IMR-90 (cell line): ENCODE measurements around the gene CCNA2. TPM values are rescaled to one million over a fixed set of nuclear protein-coding genes. Genes with fewer than 3 reads are reported as not detected.

Source experiments
- ATAC-seq: fragments of 200-7000 bp; cut with Tn5 transposase; 2 replicates; pipeline ENCODE4 v1.9.1; 2020; ENCODE audit warnings: low read depth, mild to moderate bottlenecking, moderate library complexity
- BruUV-seq: library from RNA; stranded (reverse); fragments of 400-500 nt; replicated peaks from 2 replicates; lab custom pipeline; 2021; lab: Mats Ljungman, UMichigan
- CTCF ChIA-PET: fragments of 300-600 bp; formaldehyde crosslinking; extraction: SDS; loops from one replicate; lab custom pipeline; 2021; ENCODE audit warnings: antibody characterized with exemption; lab: Yijun Ruan, JAX
- POLR2A ChIA-PET: fragments of 300-600 bp; sonication (Branson Sonifier 250); formaldehyde crosslinking; loops from one replicate; lab custom pipeline; 2022; ENCODE audit warnings: antibody characterized with exemption; ENCODE audit not compliant: unreplicated experiment; lab: Charles Lee
- DNase-seq: peaks from one replicate; pipeline ENCODE4 v3.0.0; 2013
- H2AFZ ChIP-seq: replicated peaks from 2 replicates; pipeline ENCODE3; 2013; ENCODE audit warnings: low read length, mild to moderate bottlenecking; ENCODE audit not compliant: poor library complexity
- H2AK5ac ChIP-seq: 2 replicates; pipeline ENCODE4 v1.6.1; 2013; ENCODE audit warnings: low read depth, low read length, inconsistent platforms
- H2AK9ac ChIP-seq: replicated peaks from 2 replicates; pipeline ENCODE3; 2013; ENCODE audit warnings: mild to moderate bottlenecking, low read depth, low read length, moderate library complexity; ENCODE audit not compliant: poor library complexity
- H2BK120ac ChIP-seq: 2 replicates; pipeline ENCODE4 v1.6.1; 2013; ENCODE audit warnings: low read depth, low read length, inconsistent platforms
- H2BK15ac ChIP-seq: 3 replicates; pipeline ENCODE4 v1.6.1; 2013; ENCODE audit warnings: low read depth, low read length, inconsistent platforms
- H2BK20ac ChIP-seq: 2 replicates; pipeline ENCODE4 v1.6.1; 2013; ENCODE audit warnings: low read depth, mild to moderate bottlenecking, inconsistent platforms, low read length, moderate library complexity
- H2BK5ac ChIP-seq: 2 replicates; pipeline ENCODE4 v1.6.1; 2013; ENCODE audit warnings: mild to moderate bottlenecking, low read depth, low read length, inconsistent platforms; ENCODE audit not compliant: poor library complexity, severe bottlenecking
- H3K14ac ChIP-seq: replicated peaks from 2 replicates; pipeline ENCODE4 v1.6.1; 2013; ENCODE audit warnings: low read depth, low read length, inconsistent platforms
- H3K18ac ChIP-seq: 2 replicates; pipeline ENCODE4 v1.6.1; 2013; ENCODE audit warnings: low read depth, low read length, control low read depth
- H3K23ac ChIP-seq: 2 replicates; pipeline ENCODE4 v1.6.1; 2013; ENCODE audit warnings: low read depth, low read length, inconsistent platforms
- H3K27ac ChIP-seq: 2 replicates; pipeline ENCODE4 v1.5.1; 2013; ENCODE audit warnings: mild to moderate bottlenecking, control low read depth, low read length; ENCODE audit not compliant: insufficient read depth
- H3K27me3 ChIP-seq: 2 replicates; pipeline ENCODE4 v1.6.1; 2013; ENCODE audit warnings: low read length; ENCODE audit not compliant: control insufficient read depth, insufficient read depth
- H3K36me3 ChIP-seq: 2 replicates; pipeline ENCODE4 v1.6.1; 2013; ENCODE audit warnings: low read length, mixed read lengths; ENCODE audit not compliant: control insufficient read depth, insufficient read depth
- H3K4ac ChIP-seq: 2 replicates; pipeline ENCODE4 v1.6.1; 2013; ENCODE audit warnings: low read depth, low read length, inconsistent platforms
- H3K4me1 ChIP-seq: 2 replicates; pipeline ENCODE4 v1.6.1; 2013; ENCODE audit warnings: low read length, mixed read lengths; ENCODE audit not compliant: control insufficient read depth, insufficient read depth
- H3K4me2 ChIP-seq: 2 replicates; pipeline ENCODE4 v1.6.1; 2013; ENCODE audit warnings: low read depth, mild to moderate bottlenecking, control low read depth, low read length, moderate library complexity
- H3K4me3 ChIP-seq: 2 replicates; pipeline ENCODE4 v1.5.1; 2013; ENCODE audit warnings: low read depth, mild to moderate bottlenecking, control low read depth, low read length, moderate library complexity; ENCODE audit not compliant: insufficient read depth
- H3K56ac ChIP-seq: 2 replicates; pipeline ENCODE4 v1.6.1; 2013; ENCODE audit warnings: low read length, inconsistent platforms; ENCODE audit not compliant: insufficient read depth; ENCODE audit errors: extremely low read depth
- H3K79me1 ChIP-seq, 2 experiments: 2 replicates each; pipeline ENCODE4 v1.6.1; 2013; ENCODE audit warnings: low read length in 2 of 2, inconsistent platforms in 1 of 2, low read depth in 1 of 2
- H3K9ac ChIP-seq: 2 replicates; pipeline ENCODE4 v1.6.1; 2013; ENCODE audit warnings: low read depth, low read length, control low read depth
- H3K9me1 ChIP-seq: 2 replicates; pipeline ENCODE4 v1.6.1; 2013; ENCODE audit warnings: low read length, inconsistent platforms; ENCODE audit not compliant: insufficient read depth
- H3K9me3 ChIP-seq: 2 replicates; pipeline ENCODE4 v1.6.1; 2013; ENCODE audit warnings: low read length; ENCODE audit not compliant: control insufficient read depth, insufficient read depth
- H4K20me1 ChIP-seq: 2 replicates; pipeline ENCODE4 v1.6.1; 2013; ENCODE audit warnings: low read length, inconsistent platforms; ENCODE audit not compliant: insufficient read depth
- H4K5ac ChIP-seq: 2 replicates; pipeline ENCODE4 v1.6.1; 2013; ENCODE audit warnings: mild to moderate bottlenecking, low read depth, low read length, control low read depth
- H4K8ac ChIP-seq, 2 experiments: 2 replicates each; pipeline ENCODE4 v1.6.1; 2013; ENCODE audit warnings: low read depth in 2 of 2, low read length in 2 of 2, control low read depth in 1 of 2, inconsistent platforms in 1 of 2
- H4K91ac ChIP-seq: 2 replicates; pipeline ENCODE4 v1.6.1; 2013; ENCODE audit warnings: low read depth, low read length, inconsistent platforms; ENCODE audit not compliant: insufficient read depth
- BHLHE40 ChIP-seq: fragments of 150-350 bp; IDR thresholded peaks from 2 replicates; pipeline ENCODE4 v1.6.1; 2016; ENCODE audit warnings: mild to moderate bottlenecking, low read depth, low read length
- CEBPB ChIP-seq: IDR thresholded peaks from 2 replicates; pipeline ENCODE4 v1.6.1; 2012; ENCODE audit warnings: low read depth, low read length, improper control_type of control experiment
- FOS ChIP-seq: fragments of 150-350 bp; IDR thresholded peaks from 2 replicates; pipeline ENCODE4 v1.6.1; 2016; ENCODE audit warnings: low read depth, low read length
- MAFK ChIP-seq: IDR thresholded peaks from 2 replicates; pipeline ENCODE4 v1.6.1; 2012; ENCODE audit warnings: low read depth, low read length, improper control_type of control experiment
- MAZ ChIP-seq: IDR thresholded peaks from 2 replicates; pipeline ENCODE4 v1.6.1; 2012; ENCODE audit warnings: low read depth, mild to moderate bottlenecking, low read length, improper control_type of control experiment, moderate library complexity, borderline replicate concordance
- MXI1 ChIP-seq: IDR thresholded peaks from 2 replicates; pipeline ENCODE4 v1.6.1; 2012; ENCODE audit warnings: low read depth, mild to moderate bottlenecking, low read length, moderate library complexity, borderline replicate concordance
- NFE2L2 ChIP-seq: fragments of 150-350 bp; IDR thresholded peaks from 2 replicates; pipeline ENCODE4 v1.6.1; 2016; ENCODE audit warnings: low read depth, mild to moderate bottlenecking, low read length
- POLR2A ChIP-seq: IDR thresholded peaks from 2 replicates; pipeline ENCODE4 v1.6.1; 2012; ENCODE audit warnings: mild to moderate bottlenecking, low read depth, low read length
- RAD21 ChIP-seq: IDR thresholded peaks from 2 replicates; pipeline ENCODE4 v1.6.1; 2012; ENCODE audit warnings: low read length, improper control_type of control experiment
- RCOR1 ChIP-seq: IDR thresholded peaks from 2 replicates; pipeline ENCODE4 v1.6.1; 2012; ENCODE audit warnings: mild to moderate bottlenecking, low read length, improper control_type of control experiment; ENCODE audit not compliant: insufficient replicate concordance
- WGBS, 2 experiments: methylation state at CpG; one replicate each; pipeline versions ENCODE4 v1.1.5 to v1.1.7; 2013; ENCODE audit warnings: missing lambda C conversion rate in 2 of 2; ENCODE audit not compliant: insufficient read length in 1 of 2; ENCODE audit errors: extremely low coverage in 2 of 2; 5-methylcytosine and 5-hydroxymethylcytosine counted together
- dilution Hi-C: fragments of 300-500 bp; cut with HindIII; formaldehyde crosslinking; loops from one replicate; pipeline ENCODE4 v1.14.3; 2018; ENCODE audit warnings: low sequenced_read_pairs; ENCODE audit not compliant: unreplicated experiment
- in situ Hi-C: fragments of 300-500 bp; cut with MboI; formaldehyde crosslinking; loops from 3 replicates; pipeline ENCODE4 v1.14.3; 2019; ENCODE audit warnings: low sequenced_read_pairs, inconsistent platforms, mixed read lengths
- intact Hi-C: fragments of 100-400 bp; cut with micrococcal nuclease; formaldehyde crosslinking; loops from 2 replicates; pipeline ENCODE4 v1.10.0; 2022
- polyA plus RNA-seq, 3 experiments: library from polyadenylated mRNA; depleted of rRNA; stranded (reverse); fragments of >200 nt; gene quantifications; 2 replicates each; pipeline ENCODE4 v1.2.3, GENCODE V29; 2012; ENCODE audit warnings: low replicate concordance in 1 of 3
- total RNA-seq: library from RNA; depleted of rRNA; stranded (reverse); fragments of >200 nt; gene quantifications from 2 replicates; pipeline ENCODE4 v1.2.3, GENCODE V29; 2012
- TF ChIP-seq, protein P1 (sequence below): conservative IDR thresholded peaks from 2 replicates; pipeline ENCODE4 v1.5.1; 2012; ENCODE audit warnings: mild to moderate bottlenecking, low read depth, low read length, improper control_type of control experiment

Gene CCNA2
- total and polyA plus RNA-seq, 2 of the 4 experiments (the other 2 are of a cell fraction) = 22.8 to 54.3 TPM

DNA sequence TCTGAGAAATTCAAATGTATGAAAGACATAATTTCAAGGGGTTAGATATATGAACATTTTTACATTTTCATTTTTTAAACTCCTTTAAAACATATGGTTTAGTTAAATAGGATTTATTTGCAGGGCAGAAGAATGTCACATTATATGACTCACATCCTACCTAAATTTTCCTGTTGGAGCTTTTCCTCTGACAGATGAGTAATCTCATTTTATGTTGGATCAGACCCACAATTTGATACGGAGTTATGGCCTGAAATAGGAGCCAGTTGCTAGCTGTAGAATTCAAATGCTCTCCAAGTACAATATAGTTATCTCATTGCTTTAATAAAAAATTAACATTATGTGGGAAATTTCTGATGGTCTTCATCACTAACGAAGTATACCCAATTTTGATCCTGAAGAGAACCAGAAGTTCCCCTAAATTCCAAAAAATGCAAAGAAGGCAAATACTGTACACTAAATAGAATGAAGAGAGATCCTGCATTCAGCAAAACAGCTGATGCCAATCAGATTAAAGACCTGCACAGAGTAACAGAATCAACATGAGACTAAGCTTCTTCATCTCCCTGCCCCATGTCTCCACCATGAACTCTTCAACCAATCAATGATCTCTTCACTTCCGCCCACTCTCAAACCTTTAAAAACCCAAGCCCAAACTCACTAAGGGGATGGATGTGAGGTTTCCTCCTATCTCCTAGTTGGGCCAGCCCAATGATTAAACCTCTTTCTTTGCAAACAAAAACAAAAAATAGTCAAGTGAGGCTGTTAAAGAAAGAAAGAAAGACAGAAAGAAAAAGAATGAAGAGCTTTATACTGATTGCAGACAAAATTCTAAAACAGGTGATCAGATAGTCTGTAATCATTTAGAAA, 33.5 kb downstream of the CCNA2 start:
- H3K4me3 ChIP-seq = no peak overlapping the region
- DNase-seq (peak; percentile 86), ATAC-seq (peak; percentile 10)
- H4K5ac ChIP-seq = peak overlapping the region; percentile 96; the same call in 1 of the 2 replicates
- peaks cover 0 to 20% of the 10 kb centered on the region in 2 experiments; a peak in 2 of 4 replicates for H3K79me1 ChIP-seq
- H3K36me3 ChIP-seq = no peaks in the 10 kb centered on the region
- no peaks in the 10 kb centered on the region for H3K27me3 ChIP-seq
- no peak overlapping the region for H2AK9ac ChIP-seq
- intact Hi-C loops = no loop called here
- TF ChIP-seq POLR2A = no peak
- TF ChIP-seq, protein P1, sequence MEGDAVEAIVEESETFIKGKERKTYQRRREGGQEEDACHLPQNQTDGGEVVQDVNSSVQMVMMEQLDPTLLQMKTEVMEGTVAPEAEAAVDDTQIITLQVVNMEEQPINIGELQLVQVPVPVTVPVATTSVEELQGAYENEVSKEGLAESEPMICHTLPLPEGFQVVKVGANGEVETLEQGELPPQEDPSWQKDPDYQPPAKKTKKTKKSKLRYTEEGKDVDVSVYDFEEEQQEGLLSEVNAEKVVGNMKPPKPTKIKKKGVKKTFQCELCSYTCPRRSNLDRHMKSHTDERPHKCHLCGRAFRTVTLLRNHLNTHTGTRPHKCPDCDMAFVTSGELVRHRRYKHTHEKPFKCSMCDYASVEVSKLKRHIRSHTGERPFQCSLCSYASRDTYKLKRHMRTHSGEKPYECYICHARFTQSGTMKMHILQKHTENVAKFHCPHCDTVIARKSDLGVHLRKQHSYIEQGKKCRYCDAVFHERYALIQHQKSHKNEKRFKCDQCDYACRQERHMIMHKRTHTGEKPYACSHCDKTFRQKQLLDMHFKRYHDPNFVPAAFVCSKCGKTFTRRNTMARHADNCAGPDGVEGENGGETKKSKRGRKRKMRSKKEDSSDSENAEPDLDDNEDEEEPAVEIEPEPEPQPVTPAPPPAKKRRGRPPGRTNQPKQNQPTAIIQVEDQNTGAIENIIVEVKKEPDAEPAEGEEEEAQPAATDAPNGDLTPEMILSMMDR = no peak
- 0 out of 2 replicates have a peak, but pooled peaks have one; percentile 4 for TF ChIP-seq BHLHE40
- TF ChIP-seq MAFK = no peak
- TF ChIP-seq MAZ = no peak
- no peak for TF ChIP-seq MXI1
- TF ChIP-seq RAD21 = no peak
- no peak for TF ChIP-seq CEBPB
- TF ChIP-seq NFE2L2 = no peak
- no peak for TF ChIP-seq RCOR1
- TF ChIP-seq FOS = peak; percentile 48; the same call in 1 of the 2 replicates
- peak overlapping the region; percentile 99 for H2BK120ac ChIP-seq
- H4K91ac ChIP-seq = peak overlapping the region; percentile 94
- H3K18ac ChIP-seq = peak overlapping the region; percentile 97; the same call in 1 of the 2 replicates
- H3K9me1 ChIP-seq = peaks cover 16% of the 10 kb centered on the region
- peak overlapping the region; percentile 83; the same call in 2 of the 3 replicates for H2BK15ac ChIP-seq
- peak overlapping the region; percentile 98 for H2BK5ac ChIP-seq
- CTCF ChIA-PET = interaction anchor here (0.9 kb wide), 1 partner anchor 30 kb away, joined by 3 read pairs; no protein-coding TSS in a partner anchor
- peak overlapping the region; percentile 73; the same call in 1 of the 2 replicates for H3K23ac ChIP-seq
- peaks cover 27% of the 10 kb centered on the region for H3K4me1 ChIP-seq
- peak overlapping the region; percentile 51 to 91 for H4K8ac ChIP-seq
- H3K9me3 ChIP-seq = no peaks in the 10 kb centered on the region
- H3K9ac ChIP-seq = no peak overlapping the region
- peak overlapping the region; percentile 27 for H2AK5ac ChIP-seq
- H2AFZ ChIP-seq = no peak overlapping the region
- no peak overlapping the region; the same call in 1 of the 2 replicates for H3K4me2 ChIP-seq
- in situ Hi-C loops = no loop called here
- no peaks in the 10 kb centered on the region for H4K20me1 ChIP-seq
- BruUV-seq = no TSS peak
- WGBS, 2 experiments = 100% methylated on average over 1 of the region's 3 CpGs; no CpG with 5 or more reads in 1 of the 2 experiments
- dilution Hi-C loops = no loop called here
- H3K56ac ChIP-seq = peak overlapping the region; percentile 55
- peak overlapping the region; percentile 93 for H3K4ac ChIP-seq
- H2BK20ac ChIP-seq = peak overlapping the region; percentile 96
- H3K27ac ChIP-seq = peak overlapping the region; percentile 59
- POLR2A ChIA-PET = interaction anchor here (0.6 to 1.3 kb wide), 3 partner anchors 12 to 79 kb away, joined by 3 to 4 read pairs (median 4); no protein-coding TSS in a partner anchor
- H3K14ac ChIP-seq = peak overlapping the region; percentile 48
